GM12874 (cell line): ENCODE data around the gene UBE3B.

Source experiments
- TF ChIP-seq, protein P1 (sequence below): IDR thresholded peaks from 2 replicates; pipeline ENCODE4 v1.5.1; 2011; ENCODE audit warnings: low read depth, mild to moderate bottlenecking, control low read depth, low read length, moderate library complexity; ENCODE audit not compliant: insufficient read depth

The UBE3B gene, protein sequence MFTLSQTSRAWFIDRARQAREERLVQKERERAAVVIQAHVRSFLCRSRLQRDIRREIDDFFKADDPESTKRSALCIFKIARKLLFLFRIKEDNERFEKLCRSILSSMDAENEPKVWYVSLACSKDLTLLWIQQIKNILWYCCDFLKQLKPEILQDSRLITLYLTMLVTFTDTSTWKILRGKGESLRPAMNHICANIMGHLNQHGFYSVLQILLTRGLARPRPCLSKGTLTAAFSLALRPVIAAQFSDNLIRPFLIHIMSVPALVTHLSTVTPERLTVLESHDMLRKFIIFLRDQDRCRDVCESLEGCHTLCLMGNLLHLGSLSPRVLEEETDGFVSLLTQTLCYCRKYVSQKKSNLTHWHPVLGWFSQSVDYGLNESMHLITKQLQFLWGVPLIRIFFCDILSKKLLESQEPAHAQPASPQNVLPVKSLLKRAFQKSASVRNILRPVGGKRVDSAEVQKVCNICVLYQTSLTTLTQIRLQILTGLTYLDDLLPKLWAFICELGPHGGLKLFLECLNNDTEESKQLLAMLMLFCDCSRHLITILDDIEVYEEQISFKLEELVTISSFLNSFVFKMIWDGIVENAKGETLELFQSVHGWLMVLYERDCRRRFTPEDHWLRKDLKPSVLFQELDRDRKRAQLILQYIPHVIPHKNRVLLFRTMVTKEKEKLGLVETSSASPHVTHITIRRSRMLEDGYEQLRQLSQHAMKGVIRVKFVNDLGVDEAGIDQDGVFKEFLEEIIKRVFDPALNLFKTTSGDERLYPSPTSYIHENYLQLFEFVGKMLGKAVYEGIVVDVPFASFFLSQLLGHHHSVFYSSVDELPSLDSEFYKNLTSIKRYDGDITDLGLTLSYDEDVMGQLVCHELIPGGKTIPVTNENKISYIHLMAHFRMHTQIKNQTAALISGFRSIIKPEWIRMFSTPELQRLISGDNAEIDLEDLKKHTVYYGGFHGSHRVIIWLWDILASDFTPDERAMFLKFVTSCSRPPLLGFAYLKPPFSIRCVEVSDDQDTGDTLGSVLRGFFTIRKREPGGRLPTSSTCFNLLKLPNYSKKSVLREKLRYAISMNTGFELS

DNA sequence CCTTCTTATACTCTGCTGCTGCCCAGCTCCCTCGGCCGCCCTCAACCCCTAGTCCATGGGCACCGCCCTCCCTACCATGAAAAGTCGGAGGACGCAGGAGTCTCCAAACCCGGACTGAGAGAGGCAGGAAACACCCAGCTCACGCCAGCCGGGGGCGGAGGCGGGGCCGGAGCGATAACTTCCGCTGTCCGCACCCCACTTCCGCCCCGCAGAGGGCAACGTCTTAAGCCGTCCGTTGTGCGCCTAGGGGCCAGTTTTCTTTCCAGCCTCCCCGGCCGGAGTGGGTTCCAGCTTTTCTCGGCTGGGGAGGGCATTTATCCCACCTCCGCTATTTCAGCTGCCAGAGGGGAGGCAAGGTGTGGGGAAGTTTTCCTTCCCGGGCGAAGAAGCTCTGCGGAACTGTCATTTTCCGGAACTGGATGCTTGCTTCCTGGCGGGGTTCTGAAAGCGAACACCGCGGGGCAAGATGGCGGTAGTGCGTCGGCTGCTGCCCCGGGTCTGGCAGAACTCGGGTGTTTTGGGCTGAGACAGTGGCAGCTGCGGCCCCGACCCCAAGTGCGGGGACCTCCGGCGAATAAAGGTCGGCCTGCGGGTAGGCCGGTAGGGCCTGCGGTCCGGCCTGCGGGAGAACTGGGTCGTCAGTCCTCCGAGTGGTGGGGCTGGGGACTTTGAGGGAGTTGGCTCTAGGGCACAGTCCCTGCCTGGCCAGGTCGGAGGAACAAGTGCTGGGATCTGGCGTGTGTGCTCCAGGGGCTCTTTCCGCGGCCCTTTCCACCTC is at the start of gene UBE3B, which contains the start of gene KCTD10:
Gene UBE3B, plus strand, starts transcription at position 450 of the 778 bp plus-strand sequence. CDS start 5,918 bp downstream, outside the sequence.
Gene KCTD10, minus strand, starts transcription at position 116 of the 778 bp plus-strand sequence. Its CDS starts 38 bp downstream, at position 78.
- TF ChIP-seq, protein P1, sequence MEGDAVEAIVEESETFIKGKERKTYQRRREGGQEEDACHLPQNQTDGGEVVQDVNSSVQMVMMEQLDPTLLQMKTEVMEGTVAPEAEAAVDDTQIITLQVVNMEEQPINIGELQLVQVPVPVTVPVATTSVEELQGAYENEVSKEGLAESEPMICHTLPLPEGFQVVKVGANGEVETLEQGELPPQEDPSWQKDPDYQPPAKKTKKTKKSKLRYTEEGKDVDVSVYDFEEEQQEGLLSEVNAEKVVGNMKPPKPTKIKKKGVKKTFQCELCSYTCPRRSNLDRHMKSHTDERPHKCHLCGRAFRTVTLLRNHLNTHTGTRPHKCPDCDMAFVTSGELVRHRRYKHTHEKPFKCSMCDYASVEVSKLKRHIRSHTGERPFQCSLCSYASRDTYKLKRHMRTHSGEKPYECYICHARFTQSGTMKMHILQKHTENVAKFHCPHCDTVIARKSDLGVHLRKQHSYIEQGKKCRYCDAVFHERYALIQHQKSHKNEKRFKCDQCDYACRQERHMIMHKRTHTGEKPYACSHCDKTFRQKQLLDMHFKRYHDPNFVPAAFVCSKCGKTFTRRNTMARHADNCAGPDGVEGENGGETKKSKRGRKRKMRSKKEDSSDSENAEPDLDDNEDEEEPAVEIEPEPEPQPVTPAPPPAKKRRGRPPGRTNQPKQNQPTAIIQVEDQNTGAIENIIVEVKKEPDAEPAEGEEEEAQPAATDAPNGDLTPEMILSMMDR: no peak

DNA sequence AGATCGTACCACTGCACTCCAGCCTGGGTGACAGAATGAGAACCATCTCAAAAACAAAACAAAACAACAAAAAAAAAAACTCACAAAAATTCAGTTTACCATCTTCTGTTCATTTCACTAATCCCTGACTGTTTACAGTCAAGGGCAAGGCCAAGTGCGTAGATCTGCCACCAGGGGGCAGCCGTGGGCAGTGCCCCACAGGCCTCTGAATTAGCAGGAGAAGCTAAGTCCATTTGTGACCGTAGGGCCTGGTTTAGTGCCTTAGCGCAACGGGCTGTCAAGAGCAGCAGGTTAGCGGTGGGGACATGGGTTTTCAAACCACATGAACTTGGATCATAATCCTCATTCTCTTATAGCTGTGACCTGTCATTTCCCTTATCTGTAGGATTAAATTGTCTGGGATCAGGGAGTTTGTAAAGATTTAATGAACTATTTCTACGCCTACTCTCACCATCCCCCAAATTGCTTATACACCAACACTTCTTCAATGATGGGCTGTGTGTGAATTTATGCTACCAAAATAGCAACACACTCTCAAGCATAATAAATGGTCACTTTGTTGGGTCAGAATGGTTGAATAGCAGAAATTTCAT is 49.3 kb upstream of the UBE3B start:
- TF ChIP-seq, protein P1: peak; percentile 97

DNA sequence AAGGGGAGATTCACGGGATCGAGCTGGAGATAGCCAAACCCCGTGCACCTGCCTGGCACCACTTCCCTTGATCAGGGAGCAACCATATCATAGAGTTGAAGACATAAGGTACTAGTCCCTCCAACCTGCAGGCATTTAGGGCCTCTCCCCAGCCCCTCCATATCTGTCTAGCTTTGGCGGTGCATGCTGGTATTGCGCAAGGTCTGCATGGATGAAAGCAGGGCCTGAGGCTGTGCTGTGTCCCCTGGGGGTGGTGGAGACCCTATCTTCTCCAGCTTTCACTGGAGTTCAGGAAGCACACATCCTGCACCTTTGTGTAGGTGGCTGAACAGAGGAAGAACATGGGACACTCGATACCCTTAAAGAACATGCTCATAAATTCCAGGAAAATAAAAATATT is 47.2 kb upstream of the UBE3B start:
- TF ChIP-seq, protein P1: no peak

DNA sequence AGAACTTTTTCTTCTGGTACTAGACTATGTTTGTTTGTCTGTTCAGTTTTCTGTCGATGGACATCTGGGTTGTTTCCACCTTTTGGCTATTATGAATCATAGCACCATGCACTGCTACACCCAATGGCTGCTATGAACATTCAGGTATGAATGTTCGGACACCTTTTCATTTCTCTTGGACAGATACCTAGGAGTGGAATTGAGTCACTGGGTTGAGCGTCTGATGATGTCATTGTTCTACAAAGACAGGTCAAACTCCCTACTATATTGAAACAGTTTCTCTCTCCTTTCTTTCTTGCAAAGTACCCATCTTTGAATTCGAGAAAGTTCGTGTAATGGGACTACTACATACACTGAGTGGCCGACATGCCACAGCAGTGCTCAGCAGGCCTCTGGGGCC is 45.0 kb upstream of the UBE3B start:
- TF ChIP-seq, protein P1: no peak

DNA sequence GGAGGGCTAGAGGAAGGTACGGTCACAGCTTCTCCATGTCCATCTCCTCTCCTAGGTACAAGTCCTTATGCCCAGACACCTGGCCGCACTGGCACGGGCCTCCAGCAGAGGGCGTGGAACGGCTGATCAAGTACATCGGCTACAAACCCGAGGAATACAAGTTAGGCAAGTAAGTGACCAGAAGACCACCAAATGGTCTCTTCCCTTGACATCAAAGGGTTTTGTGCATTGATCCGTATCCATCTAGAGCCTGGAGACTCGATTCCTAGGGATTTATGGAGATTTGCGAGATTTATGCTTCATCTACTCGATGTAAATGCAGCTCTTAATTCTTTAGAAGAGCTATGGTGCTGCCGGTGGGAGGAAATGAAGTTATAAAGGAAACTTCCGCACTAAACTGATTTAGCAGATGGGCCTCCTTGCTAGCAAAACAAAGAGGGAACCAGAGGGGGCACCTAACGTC is 44.6 kb upstream of the UBE3B start:
- TF ChIP-seq, protein P1: peak; percentile 93

DNA sequence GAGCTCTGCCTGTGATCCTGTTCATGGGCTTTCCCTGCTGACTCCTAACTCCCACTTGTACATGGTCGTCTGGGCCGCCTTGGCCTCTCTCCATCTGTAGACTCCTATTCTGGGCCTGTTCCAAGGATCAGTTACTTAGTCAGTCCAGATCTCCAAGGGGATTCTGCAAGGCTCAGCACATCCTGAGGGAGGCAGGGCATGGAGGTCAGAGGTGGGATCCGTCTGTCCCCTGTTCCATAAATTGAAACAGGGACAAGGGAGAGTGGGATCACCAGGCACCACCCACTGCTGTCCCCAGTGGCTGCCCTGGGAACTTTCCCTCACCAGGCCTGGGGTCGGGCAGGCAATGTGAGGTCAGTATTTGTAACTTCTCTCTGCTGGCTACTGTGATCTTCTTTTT is 43.8 kb upstream of the UBE3B start:
- TF ChIP-seq, protein P1: peak; percentile 52
